GM18907 (cell line): Measurements from ENCODE around the gene ALDH1B1.
"Not testable (repeated sequence)": the region's sequence is repeated elsewhere in the genome, so short reads cannot be mapped to it uniquely, and the experiment has no call there.

Experiments
- ATAC-seq: cut with Tn5 transposase; IDR thresholded peaks from one replicate; pipeline ENCODE4 v1.9.1; 2021; ENCODE audit warnings: mild to moderate bottlenecking, moderate library complexity; ENCODE audit not compliant: unreplicated experiment

The ALDH1B1 gene

GRCh38 chr9:38385896-38386295 is 6.6 kb upstream of the ALDH1B1 start:
- no peak for ATAC-seq

- ATAC-seq = no peak
These were observed 6.1 kb upstream of the ALDH1B1 start for GRCh38 chr9:38386319-38386895.

GRCh38 chr9:38387066-38387465 is 5.4 kb upstream of the ALDH1B1 start:
- ATAC-seq = no peak

- no peak for ATAC-seq
These were observed 4.8 kb upstream of the ALDH1B1 start for GRCh38 chr9:38387751-38388150.

- no peak for ATAC-seq
These were observed 3.9 kb upstream of the ALDH1B1 start for GRCh38 chr9:38388283-38389223.

- ATAC-seq = no peak
These were observed 3.2 kb upstream of the ALDH1B1 start for GRCh38 chr9:38389313-38389712.

- no peak for ATAC-seq
These were observed 2.1 kb upstream of the ALDH1B1 start for GRCh38 chr9:38390442-38390841.

GRCh38 chr9:38390851-38391250 is 1.7 kb upstream of the ALDH1B1 start:
- no peak for ATAC-seq

- no peak for ATAC-seq
These were observed 1.0 kb upstream of the ALDH1B1 start for GRCh38 chr9:38391278-38392118.

GRCh38 chr9:38393128-38393796 is 760 bp downstream of the ALDH1B1 start:
- no peak for ATAC-seq

GRCh38 chr9:38394416-38394815 is 1.9 kb downstream of the ALDH1B1 start:
- ATAC-seq = no peak

GRCh38 chr9:38395653-38396370 is 3.3 kb downstream of the ALDH1B1 start:
- ATAC-seq = no peak

GRCh38 chr9:38396371-38396671 is 3.8 kb downstream of the ALDH1B1 start:
- ATAC-seq = no peak

- ATAC-seq = not testable (repeated sequence)
These were observed 6.7 kb downstream of the ALDH1B1 start for GRCh38 chr9:38399191-38399590.

- ATAC-seq = no peak
These were observed 9.5 kb downstream of the ALDH1B1 start for GRCh38 chr9:38401994-38402393.

- no peak for ATAC-seq
These were observed 11.8 kb downstream of the ALDH1B1 start for GRCh38 chr9:38404314-38404713.

GRCh38 chr9:38405785-38406184 is 13.3 kb downstream of the ALDH1B1 start:
- no peak for ATAC-seq

- no peak for ATAC-seq
These were observed 14.1 kb downstream of the ALDH1B1 start for GRCh38 chr9:38406476-38407186.

GRCh38 chr9:38408719-38409118 is 16.2 kb downstream of the ALDH1B1 start:
- peak; percentile 80 for ATAC-seq

- ATAC-seq = no peak
These were observed 20.2 kb downstream of the ALDH1B1 start for GRCh38 chr9:38412751-38413150.
